Measurements from ENCODE around the gene FBXW9.
A peak's percentile ranks its signal among the peaks of the same experiment; 100 is the strongest.
"Not testable (repeated sequence)": the region's sequence is repeated elsewhere in the genome, so short reads cannot be mapped to it uniquely, and the experiment has no call there.

The FBXW9 gene

DNA sequence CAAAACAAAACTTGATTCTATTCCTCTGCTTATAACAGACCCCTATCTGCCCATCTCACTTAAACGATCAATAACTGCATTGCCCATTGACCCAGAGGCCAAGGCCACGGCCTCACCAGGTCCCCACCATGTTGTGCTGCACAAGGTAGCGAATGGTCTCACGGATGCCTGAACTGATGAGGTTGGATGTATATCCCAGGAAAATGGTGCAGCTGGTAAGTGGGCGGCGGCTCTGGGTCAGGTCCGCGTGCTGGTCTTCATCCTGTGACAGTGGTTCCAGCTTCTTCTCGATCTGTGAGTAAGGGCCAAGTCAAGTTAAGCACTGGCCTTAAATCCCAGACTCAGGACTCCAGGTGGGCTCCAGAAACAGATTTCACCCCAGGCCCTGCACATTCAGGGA lies 16.4 kb downstream of the FBXW9 start:
- DNase-seq (ENCODE audit: low read depth), result no peak

DNA sequence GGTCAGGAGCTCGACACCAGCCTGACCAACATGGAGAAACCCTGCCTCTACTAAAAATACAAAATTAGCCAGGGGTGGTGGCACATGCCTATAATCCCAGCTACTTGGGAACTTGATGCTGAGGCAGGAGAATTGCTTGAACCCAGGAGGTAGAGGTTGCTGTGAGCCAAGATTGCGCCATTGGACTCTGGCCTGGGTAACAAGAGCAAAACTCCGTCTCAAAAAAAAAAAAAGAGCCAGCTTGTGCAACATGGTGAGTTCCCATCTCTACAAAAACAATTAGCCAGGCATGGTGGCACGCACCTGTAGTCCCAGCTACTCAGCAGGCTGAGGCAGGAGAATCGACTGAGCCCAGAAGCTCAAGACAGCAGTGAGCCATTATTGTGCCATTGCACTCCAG lies 18.4 kb downstream of the FBXW9 start:
- not testable (repeated sequence) for DNase-seq (ENCODE audit: low read depth)

DNA sequence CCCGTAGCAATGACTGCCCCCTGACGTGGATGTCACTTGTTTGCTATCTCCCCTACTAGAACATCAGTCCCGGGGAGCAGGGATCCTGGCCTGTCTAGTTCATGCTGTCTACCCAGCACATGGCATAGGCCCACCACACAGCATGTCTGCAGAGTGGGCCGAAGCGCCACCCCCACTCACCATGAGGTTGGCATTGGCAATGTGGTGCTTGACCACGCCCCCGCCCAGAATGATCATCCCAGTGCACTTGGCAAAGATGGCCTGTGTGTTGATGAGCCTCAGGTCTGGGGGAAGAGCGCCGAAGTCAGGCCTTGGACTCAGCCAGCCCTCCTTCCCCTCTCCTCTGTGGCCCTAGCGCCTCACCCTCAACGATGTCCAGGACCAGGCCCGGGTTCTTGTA lies 19.5 kb downstream of the FBXW9 start:
- DNase-seq (ENCODE audit: low read depth), result no peak

DNA sequence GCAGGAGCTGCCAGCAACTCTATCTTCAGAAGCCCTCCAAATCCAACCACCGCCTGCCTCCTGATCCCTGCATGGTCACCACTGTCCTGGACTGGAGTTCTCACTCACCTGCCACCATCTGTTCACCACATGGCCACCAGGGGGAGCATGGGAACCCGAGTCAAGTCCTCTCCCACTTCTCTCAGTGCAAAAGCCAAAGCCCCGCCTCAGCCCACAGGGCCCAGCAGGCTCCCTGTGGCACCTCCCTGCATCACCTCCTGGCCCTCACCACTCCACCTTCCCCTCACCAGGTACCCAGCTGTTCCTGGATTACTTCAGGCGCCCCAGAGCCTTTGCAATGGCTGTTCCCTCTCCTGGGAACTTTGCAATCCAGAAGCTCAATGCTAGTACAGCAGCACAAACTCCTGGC lies 20.0 kb downstream of the FBXW9 start:
- peak; percentile 53 for DNase-seq (ENCODE audit: low read depth)

DNA sequence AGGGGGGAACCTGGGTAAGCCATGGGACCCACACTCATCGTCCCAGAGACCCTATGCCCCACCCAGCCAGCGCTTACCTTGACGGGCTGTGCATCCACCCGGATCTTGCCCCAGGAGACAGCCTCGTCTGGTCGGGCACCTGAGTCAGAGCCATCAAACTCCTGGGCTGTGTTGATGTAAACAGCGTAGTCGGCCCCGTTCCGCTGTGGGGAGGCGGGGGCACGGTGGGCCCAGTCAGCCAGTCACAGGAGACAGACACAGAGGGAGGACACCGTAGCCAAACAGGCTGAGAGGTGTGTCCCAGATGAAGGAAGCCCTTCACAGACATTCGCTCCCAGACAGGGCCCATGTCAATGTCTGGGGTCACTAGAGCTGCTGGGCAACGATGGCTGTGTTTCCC lies 20.5 kb downstream of the FBXW9 start:
- DNase-seq (ENCODE audit: low read depth), result no peak

DNA sequence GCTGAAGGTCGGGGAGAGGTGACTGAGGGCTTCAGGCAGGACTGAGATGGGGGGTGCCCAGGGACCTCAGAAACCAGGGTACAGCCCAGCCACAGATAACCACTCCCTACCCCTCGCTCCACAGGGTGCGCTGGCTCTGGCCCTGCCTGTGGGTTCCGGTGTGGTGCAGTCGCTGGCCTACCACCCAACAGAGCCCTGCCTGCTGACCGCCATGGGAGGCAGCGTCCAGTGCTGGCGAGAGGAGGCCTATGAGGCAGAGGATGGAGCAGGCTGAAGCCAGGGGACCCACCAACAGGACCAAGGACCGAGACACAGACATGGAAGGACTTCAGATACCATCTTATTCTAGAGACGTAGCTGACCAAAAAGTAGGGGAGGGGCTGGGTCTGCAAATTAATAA lies 21.0 kb downstream of the FBXW9 start:
- DNase-seq (ENCODE audit: low read depth), result no peak

DNA sequence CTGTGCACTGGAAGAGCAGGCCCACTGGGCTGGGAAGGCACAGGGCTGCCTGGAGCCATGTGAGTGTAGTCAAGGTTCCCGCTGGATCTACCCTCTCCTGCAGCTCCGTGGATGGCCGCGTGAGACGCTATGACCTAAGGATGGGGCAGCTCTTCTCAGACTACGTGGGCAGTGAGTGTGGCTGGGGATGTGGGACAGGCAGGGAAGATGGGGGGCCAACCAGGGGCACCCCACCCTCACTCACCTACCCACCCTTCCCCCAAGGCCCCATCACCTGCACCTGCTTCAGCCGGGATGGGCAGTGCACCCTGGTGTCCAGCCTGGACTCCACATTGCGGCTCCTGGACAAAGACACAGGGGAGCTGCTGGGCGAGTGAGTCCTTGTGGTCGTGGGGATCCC lies 23.7 kb downstream of the FBXW9 start:
- DNase-seq (ENCODE audit: low read depth), result no peak

DNA sequence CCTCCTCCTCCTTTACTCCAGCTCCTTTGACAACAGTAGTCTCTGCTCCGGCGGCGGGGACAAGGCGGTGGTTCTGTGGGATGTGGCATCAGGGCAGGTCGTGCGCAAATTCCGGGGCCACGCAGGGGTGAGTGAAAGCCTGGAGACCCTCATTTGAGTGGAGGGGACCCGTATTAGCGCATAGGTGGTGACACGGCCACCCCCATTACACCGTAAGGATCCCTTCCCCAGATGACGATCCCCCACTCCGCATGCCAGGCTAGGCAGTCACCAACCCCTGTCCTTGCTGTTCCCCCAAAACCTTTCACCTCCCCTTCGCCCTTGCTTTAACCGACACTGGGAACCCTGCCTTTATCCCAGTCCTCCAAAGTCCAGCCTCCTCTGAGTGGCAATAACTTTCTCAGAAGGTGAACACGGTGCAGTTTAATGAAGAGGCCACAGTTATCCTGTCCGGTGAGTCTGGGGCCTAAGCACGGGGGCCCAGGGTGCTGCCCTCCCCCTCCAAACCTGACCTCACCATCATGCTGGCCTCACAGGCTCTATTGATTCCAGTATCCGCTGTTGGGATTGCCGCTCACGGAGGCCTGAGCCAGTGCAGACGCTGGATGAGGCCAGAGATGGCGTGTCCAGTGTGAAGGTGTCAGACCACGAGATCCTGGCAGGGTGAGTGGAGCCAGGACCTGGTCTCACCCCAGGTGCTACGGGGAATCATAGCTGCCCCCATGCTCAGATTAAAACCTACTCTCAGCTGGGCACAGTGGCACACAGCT lies 26.1 kb downstream of the FBXW9 start:
- DNase-seq (ENCODE audit: low read depth), result no peak

DNA sequence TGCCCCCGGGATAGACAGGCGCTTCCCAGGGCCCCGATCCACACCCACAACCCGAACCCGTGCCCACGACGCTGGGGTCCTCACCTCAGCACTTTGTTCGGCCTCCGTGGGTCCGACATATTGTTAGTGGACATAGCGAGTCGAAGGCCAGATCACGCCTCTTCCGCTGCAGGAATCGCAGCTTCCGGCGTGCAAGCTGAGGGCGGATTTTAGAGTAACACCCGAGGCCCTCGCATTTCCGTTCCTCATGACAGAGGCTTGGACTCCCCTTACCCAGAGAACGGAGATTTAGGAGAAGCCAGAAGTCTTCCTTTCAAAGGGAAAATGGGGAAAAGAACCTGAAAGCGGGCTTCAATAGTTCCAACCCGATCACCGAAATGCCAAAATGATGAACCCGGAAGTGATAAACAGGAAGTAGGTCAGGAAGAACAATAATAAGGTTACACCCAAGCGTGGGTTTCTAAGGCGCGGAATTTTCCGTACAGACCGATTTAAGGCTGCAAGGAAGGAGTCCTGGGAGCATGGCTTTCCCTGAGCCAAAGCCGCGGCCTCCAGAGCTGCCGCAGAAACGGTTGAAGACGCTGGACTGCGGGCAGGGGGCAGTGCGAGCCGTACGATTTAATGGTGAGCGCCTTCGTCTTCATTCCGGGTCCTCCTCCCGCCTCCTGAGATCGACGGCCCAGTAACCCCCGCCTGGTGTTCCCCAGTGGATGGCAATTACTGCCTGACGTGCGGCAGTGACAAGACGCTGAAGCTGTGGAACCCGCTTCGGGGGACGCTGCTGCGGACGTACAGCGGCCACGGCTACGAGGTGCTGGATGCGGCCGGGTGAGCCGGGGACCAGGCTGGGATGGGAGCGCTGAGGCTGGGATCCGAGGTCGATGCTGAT lies 26.9 kb downstream of the FBXW9 start:
- DNase-seq (ENCODE audit: low read depth), result peak; percentile 62

DNA sequence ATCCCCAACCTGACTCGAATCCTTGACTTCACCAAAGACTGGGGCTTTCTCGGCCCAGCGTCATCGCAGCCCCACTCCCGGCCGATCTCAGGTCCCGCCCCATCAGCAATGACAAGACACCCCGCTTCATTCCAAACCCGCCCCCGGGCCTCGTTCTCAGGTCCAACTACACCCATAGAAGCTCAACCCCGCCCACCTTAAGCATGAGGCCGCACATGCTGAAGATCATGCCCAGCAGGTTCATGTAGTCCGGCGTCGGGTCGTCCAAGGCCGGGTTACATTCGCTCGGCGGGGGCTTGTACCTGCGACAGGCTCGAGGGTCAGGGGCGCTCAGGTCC lies 27.5 kb downstream of the FBXW9 start:
- DNase-seq (ENCODE audit: low read depth), result peak; percentile 24

DNA sequence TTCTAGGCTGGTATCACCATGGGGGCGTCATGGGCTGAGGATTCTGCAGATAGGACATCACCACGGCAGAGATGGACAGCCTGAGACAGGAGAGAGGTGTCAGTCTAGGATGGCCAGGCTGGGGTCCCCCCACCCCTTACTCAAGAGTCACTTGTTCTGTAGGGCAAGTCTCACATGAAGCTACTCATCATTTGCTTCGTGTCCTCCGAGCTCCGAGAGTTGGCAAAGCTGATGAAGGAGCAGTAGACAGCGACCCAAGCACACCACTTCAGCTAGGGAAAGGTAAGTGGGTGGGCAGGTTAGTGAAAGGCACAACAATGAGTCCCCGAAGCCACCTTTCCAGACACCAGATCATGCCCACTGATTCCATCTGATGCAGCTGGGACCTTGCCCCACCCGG lies 28.1 kb downstream of the FBXW9 start:
- no peak for DNase-seq (ENCODE audit: low read depth)

DNA sequence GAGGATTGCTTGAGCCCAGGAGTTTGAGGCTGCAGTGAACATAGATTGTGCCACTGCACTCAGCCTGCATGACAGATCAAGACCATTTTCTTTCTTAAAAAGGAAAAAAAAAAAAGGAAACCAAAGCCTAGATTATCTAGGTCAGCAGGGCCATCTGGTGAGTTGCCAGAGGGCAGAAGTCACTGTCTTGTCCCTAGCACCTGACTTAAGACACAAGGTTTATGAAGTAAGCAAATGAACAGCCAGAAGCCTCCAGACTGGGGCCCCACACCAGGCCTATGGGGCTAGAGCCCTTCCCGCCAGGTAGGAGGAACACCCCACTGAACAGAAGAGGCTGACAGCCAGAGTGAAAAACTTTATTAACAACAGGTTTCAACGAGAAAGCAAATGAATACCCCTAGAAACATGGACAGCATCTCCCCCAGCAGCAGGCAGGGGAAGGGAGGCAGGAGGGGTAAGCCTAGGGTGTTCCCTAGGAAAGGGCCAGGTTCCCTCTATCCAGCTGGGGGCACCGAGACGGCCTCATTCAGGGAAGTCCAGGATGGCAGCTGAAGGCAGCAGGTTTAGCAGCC lies 28.6 kb downstream of the FBXW9 start:
- no peak for DNase-seq (ENCODE audit: low read depth)

DNA sequence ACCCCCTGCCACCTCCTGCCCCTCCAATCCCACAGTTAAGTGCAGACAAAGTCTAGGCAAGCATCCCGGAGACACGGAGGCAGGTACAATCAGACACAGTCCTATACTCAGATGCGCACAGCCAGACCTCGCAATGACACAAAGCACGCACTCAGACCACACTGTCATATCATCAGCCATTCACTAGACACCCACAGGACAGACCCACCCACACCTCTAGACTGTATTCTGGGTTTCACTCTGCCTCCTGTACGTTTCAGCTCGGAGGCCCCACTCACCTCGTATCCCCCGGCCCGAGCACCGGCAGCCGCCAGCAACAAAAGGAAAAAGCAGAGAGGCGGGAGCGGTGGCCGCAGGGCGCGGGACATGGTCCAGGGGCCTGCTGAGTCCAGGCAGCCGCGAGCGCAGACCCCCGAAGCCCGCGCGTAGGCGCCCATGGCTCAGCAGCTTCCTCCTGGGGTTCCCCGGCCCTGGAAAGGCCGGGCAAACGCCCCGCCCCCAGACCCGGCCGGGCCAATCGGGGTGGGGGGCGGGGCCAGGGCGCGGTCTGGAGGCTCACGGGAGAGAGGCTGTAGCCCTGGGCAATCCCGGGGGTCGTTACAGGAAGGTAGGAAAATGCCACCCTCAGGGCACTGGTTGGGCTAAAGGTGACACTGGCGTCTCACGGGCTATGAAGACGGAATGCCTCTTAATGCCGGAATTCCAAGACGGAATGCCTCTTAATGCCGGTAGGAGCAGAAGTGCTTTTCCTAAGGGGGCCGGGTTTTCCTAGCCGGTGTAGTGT lies 30.0 kb downstream of the FBXW9 start, which contains the start of the genes MAN2B1 and WDR83:
MAN2B1 (minus strand) TSS at position 478 of the 784 bp plus-strand sequence; CDS start at position 437, 41 bp downstream.
WDR83 (plus strand) TSS at position 543 of the 784 bp plus-strand sequence. CDS start 2,984 bp downstream, outside the sequence.
- peak; percentile 23 for DNase-seq (ENCODE audit: low read depth)

DNA sequence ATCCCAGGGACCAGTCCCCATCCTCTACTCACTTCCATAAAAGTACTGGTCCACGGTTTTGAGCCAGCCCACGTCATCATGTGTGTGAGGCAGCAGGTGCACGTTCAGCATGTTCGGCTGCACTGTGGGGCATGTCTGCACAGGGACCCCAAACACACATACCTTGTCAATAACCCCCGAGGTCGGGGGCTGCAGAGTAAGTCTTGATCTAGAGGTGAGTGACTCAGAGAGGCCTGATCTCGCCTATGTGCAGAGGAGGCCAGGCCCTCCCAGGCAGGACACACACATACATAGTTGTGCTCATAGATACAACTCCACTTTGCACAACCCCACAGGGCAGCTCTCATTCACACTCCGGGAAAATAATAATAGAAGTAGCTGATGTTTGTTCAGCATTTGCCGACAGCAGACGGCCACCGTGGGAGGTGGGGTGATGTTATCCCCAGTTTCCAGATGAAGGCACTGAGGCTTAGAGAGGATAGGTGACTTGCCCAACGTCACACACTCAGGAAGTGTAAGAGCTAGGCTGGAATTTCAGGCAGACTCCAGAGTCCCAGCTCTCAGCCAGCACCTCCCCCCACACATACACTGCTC lies 30.7 kb downstream of the FBXW9 start:
- no peak for DNase-seq (ENCODE audit: low read depth)

DNA sequence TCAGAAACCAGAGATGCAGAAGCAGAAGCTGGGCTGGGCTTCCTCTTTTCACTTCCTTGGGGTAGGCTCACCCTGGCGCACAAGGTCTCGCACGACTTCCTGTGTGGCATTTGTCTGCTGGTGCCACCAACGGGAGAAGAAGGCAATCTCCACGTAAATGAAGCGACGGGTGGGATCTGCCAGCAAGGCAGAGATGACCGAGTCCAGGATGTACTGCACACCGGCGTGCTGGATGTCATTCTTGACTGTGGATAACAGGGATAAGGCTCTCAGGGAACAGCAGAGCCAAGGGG lies 31.2 kb downstream of the FBXW9 start:
- DNase-seq (ENCODE audit: low read depth), result no peak

DNA sequence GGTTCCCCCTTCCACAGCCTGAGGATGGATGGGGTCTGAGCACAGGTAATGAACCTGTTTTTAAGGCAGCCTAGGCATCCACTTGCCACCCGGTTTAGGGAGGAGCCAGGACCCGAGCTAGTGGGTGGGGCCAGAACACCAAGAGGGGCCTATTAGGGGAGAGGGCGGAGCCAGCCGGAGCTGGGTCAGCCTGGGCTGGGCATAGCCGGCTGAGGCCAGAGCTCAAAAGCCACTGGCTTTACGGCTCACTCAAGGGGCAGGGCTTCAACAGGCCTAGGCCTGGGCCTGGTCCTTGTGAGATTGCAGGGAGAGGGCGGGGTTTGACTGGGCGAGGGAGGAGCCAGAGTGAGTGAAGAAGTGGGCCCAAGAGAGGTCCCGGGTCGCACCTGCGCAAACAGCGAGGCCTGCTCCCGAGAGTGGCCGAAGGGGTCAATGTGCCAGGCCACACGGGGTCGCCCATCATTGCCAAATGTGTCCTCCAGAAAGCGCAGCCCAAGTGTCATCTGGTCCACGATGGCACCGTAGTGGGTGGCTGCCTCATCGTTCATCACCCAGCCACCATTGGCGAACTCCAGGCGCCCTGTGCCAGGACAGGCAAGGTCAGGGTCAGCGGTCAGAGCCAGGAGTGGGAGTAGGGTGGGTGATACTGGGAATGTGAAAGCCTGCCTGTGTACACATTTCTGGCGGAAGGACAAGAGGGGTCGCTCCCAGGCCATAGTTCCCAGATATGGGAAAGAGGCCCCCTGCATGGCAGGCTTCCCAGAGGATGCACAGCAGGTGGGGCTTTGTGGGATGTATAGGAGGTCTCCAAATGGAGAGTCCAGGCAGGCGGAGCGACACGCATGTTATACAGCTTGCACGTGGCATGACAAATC lies 31.8 kb downstream of the FBXW9 start:
- DNase-seq (ENCODE audit: low read depth), result no peak

DNA sequence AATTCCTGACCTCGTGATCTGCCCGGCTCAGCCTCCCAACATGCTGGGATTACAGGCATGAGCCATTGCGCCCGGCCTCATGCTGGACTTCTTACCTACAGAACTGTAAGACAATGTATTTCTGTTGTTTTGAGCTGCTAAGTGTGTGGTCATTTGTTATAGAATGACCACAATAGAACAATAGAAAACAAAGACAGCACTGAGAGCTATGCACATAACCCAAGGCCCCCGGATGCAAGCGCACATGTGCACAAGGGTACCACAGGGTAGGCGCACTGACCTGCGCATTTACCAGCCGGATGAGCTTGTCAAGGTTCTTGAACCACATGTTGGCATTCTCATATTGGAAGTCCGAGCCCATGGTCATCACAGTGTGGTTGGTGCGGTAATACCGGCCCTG lies 35.5 kb downstream of the FBXW9 start:
- no peak for DNase-seq (ENCODE audit: low read depth)

DNA sequence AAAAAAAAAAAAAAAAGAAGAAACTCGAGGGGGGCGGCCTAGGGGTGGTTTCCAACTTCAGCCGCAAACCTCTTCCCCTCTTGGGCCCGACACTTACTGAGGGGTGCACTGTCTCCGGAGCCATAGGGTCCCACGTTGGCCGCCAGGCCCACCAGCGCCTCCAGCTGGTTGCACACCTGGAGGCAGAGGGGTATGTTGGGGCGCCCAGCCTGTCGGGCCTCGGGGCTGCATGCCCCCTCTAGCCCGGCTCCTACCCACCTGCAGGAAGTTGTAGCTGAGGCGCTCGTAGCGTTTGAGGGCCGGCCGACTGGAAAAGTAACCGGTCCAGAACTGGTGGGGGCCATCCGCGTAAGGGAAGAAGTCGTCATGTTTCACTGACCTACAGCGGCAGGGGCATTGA lies 38.5 kb downstream of the FBXW9 start:
- DNase-seq (ENCODE audit: low read depth), result no peak

DNA sequence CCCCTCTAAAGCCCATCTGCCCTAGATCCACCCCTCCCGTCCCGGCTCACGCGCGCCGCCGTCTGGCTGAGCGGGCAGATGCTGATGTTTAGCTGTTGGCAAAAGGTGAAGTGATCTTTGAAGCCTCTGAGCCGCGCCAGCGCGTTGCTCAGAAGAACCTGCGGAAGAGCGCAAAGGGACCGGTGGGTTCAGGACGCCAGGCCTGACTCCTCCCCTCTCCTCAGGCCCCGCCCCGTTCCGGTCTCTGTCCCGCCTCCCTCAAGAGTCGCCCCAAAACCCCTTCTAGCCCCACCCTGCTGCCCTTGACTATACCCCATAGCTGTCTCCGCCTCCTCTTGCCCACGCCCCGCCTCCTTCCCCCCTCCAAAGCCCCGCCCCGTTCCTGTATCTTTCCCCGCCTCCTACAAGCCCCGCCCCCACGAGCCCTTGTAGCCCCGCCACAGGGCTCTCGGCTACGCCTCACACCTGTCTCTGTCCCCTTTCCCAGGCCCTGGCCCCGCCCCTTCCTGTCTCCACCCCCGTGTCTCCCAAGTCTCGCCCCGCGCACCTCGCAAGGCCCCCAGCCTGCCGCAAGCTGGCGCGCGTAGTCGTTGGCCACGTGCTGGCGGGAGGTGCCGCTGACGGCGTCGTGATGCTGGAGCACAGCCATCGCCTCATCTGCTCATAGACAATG lies 39.4 kb downstream of the FBXW9 start:
- DNase-seq (ENCODE audit: low read depth), result no peak

DNA sequence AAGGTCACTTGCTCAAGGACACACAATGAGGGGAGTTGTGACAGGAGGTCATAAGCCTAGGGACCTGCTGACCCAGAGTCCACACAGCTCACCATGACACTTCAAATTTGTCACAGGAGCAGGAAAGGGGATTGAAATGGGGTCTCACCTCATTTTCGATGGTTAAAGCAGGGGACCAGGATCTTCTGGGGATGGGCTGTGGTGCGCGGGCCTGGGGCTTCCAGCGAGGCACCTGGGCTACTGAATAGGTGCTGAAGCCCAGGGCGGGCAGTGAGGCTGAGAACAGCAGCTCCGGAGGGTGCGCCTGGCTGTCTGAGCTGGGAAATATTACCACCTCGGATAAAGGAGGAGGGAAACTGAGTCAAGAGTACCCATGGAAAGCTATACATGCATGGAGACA lies 40.9 kb downstream of the FBXW9 start:
- no peak for DNase-seq (ENCODE audit: low read depth)

All from GM04504 (cell line).